ENCODE measurements around the gene AUP1. TPM values are rescaled to one million over a fixed set of nuclear protein-coding genes. Genes with fewer than 3 reads are reported as not detected.

Gene AUP1
- total and polyA plus RNA-seq, 10 of the 15 experiments (the other 5 are each of a cell fraction or from before 2014, with no cell fraction given), result 39.1 to 215 (median 138) TPM

- TF ChIP-seq E2F8 (IDR thresholded peaks at IDR 0.05; ENCODE audit: low read depth, partially characterized antibody) (no peak), NBN (IDR thresholded peaks at IDR 0.05) (peak; percentile 98), TAF1 (IDR thresholded peaks at IDR 0.05; ENCODE audit: borderline replicate concordance, low read depth, low read length) (peak; percentile 53; the same call in 1 of the 2 replicates), CREM (IDR thresholded peaks at IDR 0.05; ENCODE audit: low read depth) (peak; percentile 85), CREB1 (IDR thresholded peaks at IDR 0.05; ENCODE audit: low read depth) (peak; percentile 61; the same call in 1 of the 2 replicates), HDGF (IDR thresholded peaks at IDR 0.05) (peak; percentile 92; the same call in 1 of the 2 replicates), PML (IDR thresholded peaks at IDR 0.05; ENCODE audit: low read length) (peak; percentile 79), MTA3 (IDR thresholded peaks at IDR 0.05; ENCODE audit: borderline replicate concordance, low read length) (peak; percentile 92; the same call in 1 of the 2 replicates), TCF12 (IDR thresholded peaks at IDR 0.05; ENCODE audit: low read depth, low read length) (peak; percentile 61; the same call in 1 of the 2 replicates), ZBED1 (IDR thresholded peaks at IDR 0.05; ENCODE audit: borderline replicate concordance) (peak; percentile 69; the same call in 1 of the 2 replicates), BMI1 (IDR thresholded peaks at IDR 0.05; ENCODE audit: borderline replicate concordance) (peak; percentile 69; the same call in 1 of the 2 replicates), CHD1 (IDR thresholded peaks at IDR 0.05; ENCODE audit: low read depth, low read length) (no peak), JUND (IDR thresholded peaks at IDR 0.05; ENCODE audit: low read depth, low read length) (peak; percentile 86; the same call in 1 of the 2 replicates), STAT3 (IDR thresholded peaks at IDR 0.05; ENCODE audit: low read depth, low read length) (0 out of 2 replicates have a peak, but pooled peaks have one; percentile 63), YY1 (IDR thresholded peaks at IDR 0.05; ENCODE audit: low read depth, low read length) (peak; percentile 95), IRF4 (IDR thresholded peaks at IDR 0.05; ENCODE audit: low read depth, low read length) (peak; percentile 99), EGR1 (IDR thresholded peaks at IDR 0.05; ENCODE audit: borderline replicate concordance in 1 of 2, low read depth in 2 of 2, low read length in 2 of 2) (no peak), BRCA1 (IDR thresholded peaks at IDR 0.05; ENCODE audit: low read depth, low read length) (no peak), E2F4 (IDR thresholded peaks at IDR 0.05; ENCODE audit: low read depth, low read length) (no peak)
- TF ChIP-seq, protein P1, sequence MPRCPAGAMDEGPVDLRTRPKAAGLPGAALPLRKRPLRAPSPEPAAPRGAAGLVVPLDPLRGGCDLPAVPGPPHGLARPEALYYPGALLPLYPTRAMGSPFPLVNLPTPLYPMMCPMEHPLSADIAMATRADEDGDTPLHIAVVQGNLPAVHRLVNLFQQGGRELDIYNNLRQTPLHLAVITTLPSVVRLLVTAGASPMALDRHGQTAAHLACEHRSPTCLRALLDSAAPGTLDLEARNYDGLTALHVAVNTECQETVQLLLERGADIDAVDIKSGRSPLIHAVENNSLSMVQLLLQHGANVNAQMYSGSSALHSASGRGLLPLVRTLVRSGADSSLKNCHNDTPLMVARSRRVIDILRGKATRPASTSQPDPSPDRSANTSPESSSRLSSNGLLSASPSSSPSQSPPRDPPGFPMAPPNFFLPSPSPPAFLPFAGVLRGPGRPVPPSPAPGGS (IDR thresholded peaks at IDR 0.05; ENCODE audit: borderline replicate concordance, insufficient read depth, low read depth, low read length, poor library complexity, severe bottlenecking), result peak; percentile 76
Observed at GRCh38 chr2:74571058-74571457, 41.6 kb upstream of the AUP1 start (continued).

Measured in GM12878 (cell line).